H9 (cell line): ENCODE data around the gene DOHH. TPM values are rescaled to one million over a fixed set of nuclear protein-coding genes. Genes with fewer than 3 reads are reported as not detected.

Experiments
- DNase-seq: peaks from one replicate; pipeline ENCODE4 v3.0.0-alpha.2; 2017
- H2AFZ ChIP-seq: one replicate; pipeline ENCODE4 v1.6.1; 2013; ENCODE audit warnings: mild to moderate bottlenecking, low read length, control low read depth, moderate library complexity
- H2AK5ac ChIP-seq: 2 replicates; pipeline ENCODE4 v1.6.1; 2013; ENCODE audit warnings: low read length, control low read depth, mixed read lengths; ENCODE audit not compliant: insufficient read length
- H2BK120ac ChIP-seq: one replicate; pipeline ENCODE4 v1.6.1; 2013; ENCODE audit warnings: low read depth, mild to moderate bottlenecking, low read length, control low read depth, inconsistent platforms; ENCODE audit not compliant: poor library complexity, severe bottlenecking
- H2BK12ac ChIP-seq: 2 replicates; pipeline ENCODE4 v1.6.1; 2013; ENCODE audit warnings: low read length, control low read depth, mixed read lengths, low read depth; ENCODE audit not compliant: insufficient read length
- H2BK15ac ChIP-seq: 2 replicates; pipeline ENCODE4 v1.6.1; 2013; ENCODE audit warnings: low read depth, low read length, control low read depth
- H2BK20ac ChIP-seq: one replicate; pipeline ENCODE4 v1.6.1; 2013; ENCODE audit warnings: low read depth, mild to moderate bottlenecking, low read length, control low read depth, inconsistent platforms; ENCODE audit not compliant: poor library complexity, severe bottlenecking
- H2BK5ac ChIP-seq: 2 replicates; pipeline ENCODE4 v1.6.1; 2013; ENCODE audit warnings: low read length, control low read depth, mixed read lengths; ENCODE audit not compliant: insufficient read length
- H3K14ac ChIP-seq: 2 replicates; pipeline ENCODE4 v1.6.1; 2013; ENCODE audit warnings: low read length, control low read depth; ENCODE audit not compliant: insufficient read depth
- H3K18ac ChIP-seq: 2 replicates; pipeline ENCODE4 v1.6.1; 2013; ENCODE audit warnings: low read depth, mild to moderate bottlenecking, mixed read lengths, low read length, control low read depth; ENCODE audit not compliant: insufficient read length
- H3K23ac ChIP-seq: 2 replicates; pipeline ENCODE4 v1.6.1; 2013; ENCODE audit warnings: low read length, control low read depth, mixed read lengths, low read depth; ENCODE audit not compliant: insufficient read length
- H3K23me2 ChIP-seq: 2 replicates; pipeline ENCODE4 v1.6.1; 2013; ENCODE audit warnings: low read depth, mild to moderate bottlenecking, mixed read lengths, low read length, control low read depth; ENCODE audit not compliant: insufficient read length, poor library complexity, severe bottlenecking
- H3K27ac ChIP-seq: 2 replicates; pipeline ENCODE4 v1.5.1; 2013; ENCODE audit warnings: low read length, control low read depth, mixed read lengths, low read depth; ENCODE audit not compliant: insufficient read length
- H3K27me3 ChIP-seq: 2 replicates; pipeline ENCODE4 v1.6.1; 2013; ENCODE audit warnings: low read length, control low read depth, inconsistent platforms; ENCODE audit not compliant: insufficient read depth
- H3K4ac ChIP-seq: 2 replicates; pipeline ENCODE4 v1.6.1; 2013; ENCODE audit warnings: low read depth, mild to moderate bottlenecking, control low read depth, inconsistent platforms, low read length, moderate library complexity
- H3K4me1 ChIP-seq: 2 replicates; pipeline ENCODE4 v1.6.1; 2013; ENCODE audit warnings: low read length, control low read depth, inconsistent platforms; ENCODE audit not compliant: insufficient read depth
- H3K4me2 ChIP-seq: 2 replicates; pipeline ENCODE4 v1.6.1; 2013; ENCODE audit warnings: low read length, control low read depth, mixed read lengths; ENCODE audit not compliant: insufficient read length, insufficient read depth
- H3K56ac ChIP-seq: 2 replicates; pipeline ENCODE4 v1.6.1; 2013; ENCODE audit warnings: low read depth, mild to moderate bottlenecking, mixed read lengths, low read length, control low read depth; ENCODE audit not compliant: insufficient read length
- H3K79me1 ChIP-seq: 2 replicates; pipeline ENCODE4 v1.6.1; 2013; ENCODE audit warnings: low read depth, mild to moderate bottlenecking, moderate library complexity, low read length, control low read depth, inconsistent platforms; ENCODE audit not compliant: insufficient read depth, poor library complexity, severe bottlenecking
- H3K79me2 ChIP-seq: 2 replicates; pipeline ENCODE4 v1.6.1; 2013; ENCODE audit warnings: low read length, control low read depth, inconsistent platforms; ENCODE audit not compliant: insufficient read depth
- H3K9ac ChIP-seq: 2 replicates; pipeline ENCODE4 v1.6.1; 2013; ENCODE audit warnings: low read length, control low read depth, mixed read lengths; ENCODE audit not compliant: insufficient read length; ENCODE audit errors: extremely low read depth
- H3K9me3 ChIP-seq: one replicate; pipeline ENCODE4 v1.6.1; 2013; ENCODE audit warnings: low read depth, low read length, inconsistent platforms; ENCODE audit not compliant: control insufficient read depth
- H3T11ph ChIP-seq: one replicate; pipeline ENCODE4 v1.6.1; 2013; ENCODE audit warnings: mild to moderate bottlenecking, low read length, control low read depth, inconsistent platforms
- H4K20me1 ChIP-seq: one replicate; pipeline ENCODE4 v1.6.1; 2013; ENCODE audit not compliant: control insufficient read depth, insufficient read length, insufficient read depth
- H4K5ac ChIP-seq: 2 replicates; pipeline ENCODE4 v1.6.1; 2013; ENCODE audit warnings: low read depth, mild to moderate bottlenecking, mixed read lengths, low read length, control low read depth; ENCODE audit not compliant: insufficient read length
- H4K8ac ChIP-seq: replicated peaks from 2 replicates; pipeline ENCODE4 v1.6.1; 2013; ENCODE audit warnings: low read length, control low read depth, mixed read lengths, low read depth; ENCODE audit not compliant: insufficient read length
- H4K91ac ChIP-seq: 2 replicates; pipeline ENCODE4 v1.6.1; 2013; ENCODE audit warnings: low read depth, mild to moderate bottlenecking, moderate library complexity, mixed read lengths, low read length, control low read depth; ENCODE audit not compliant: insufficient read length
- H3K27ac Mint-ChIP-seq, 3 experiments: 2 replicates in 2 of 3; 3 replicates in 1 of 3; pipeline ENCODE4 v1.8.0; 2020 to 2021; ENCODE audit warnings: mixed read lengths in 3 of 3, mild to moderate bottlenecking in 1 of 3, moderate library complexity in 1 of 3
- H3K27me3 Mint-ChIP-seq: 2 replicates; pipeline ENCODE4 v1.8.0; 2021; ENCODE audit warnings: low read depth, mild to moderate bottlenecking, moderate library complexity, mixed read lengths
- H3K36me3 Mint-ChIP-seq, 3 experiments: 2 replicates in 2 of 3; 3 replicates in 1 of 3; pipeline ENCODE4 v1.8.0; 2020 to 2021; ENCODE audit warnings: low read depth in 3 of 3, mixed read lengths in 3 of 3; ENCODE audit not compliant: insufficient read depth in 1 of 3
- H3K4me1 Mint-ChIP-seq, 2 experiments: 2 replicates each; pipeline ENCODE4 v1.8.0; 2020; ENCODE audit warnings: mixed read lengths in 2 of 2
- H3K4me3 Mint-ChIP-seq, 2 experiments: 2 replicates in 1 of 2; 3 replicates in 1 of 2; pipeline ENCODE4 v1.8.0; 2020 to 2021; ENCODE audit warnings: mild to moderate bottlenecking in 2 of 2, mixed read lengths in 2 of 2, moderate library complexity in 1 of 2
- H3K9me3 Mint-ChIP-seq, 2 experiments: 2 replicates in 1 of 2; 3 replicates in 1 of 2; pipeline ENCODE4 v1.8.0; 2020; ENCODE audit warnings: mild to moderate bottlenecking in 2 of 2, mixed read lengths in 2 of 2, moderate library complexity in 1 of 2
- CTCF ChIP-seq: fragments of 200-600 bp; sonication (generic); conservative IDR thresholded peaks from 3 replicates; pipeline ENCODE4 v1.8.0; 2021; ENCODE audit warnings: antibody characterized with exemption, mild to moderate bottlenecking
- WGBS: extraction: QIAGEN DNeasy Blood & Tissue Kit; methylation state at CpG from one replicate; pipeline ENCODE4 v1.1.7; 2013; ENCODE audit warnings: missing lambda C conversion rate, low lambda C conversion rate, mixed read lengths; ENCODE audit not compliant: insufficient read length; ENCODE audit errors: extremely low coverage; 5-methylcytosine and 5-hydroxymethylcytosine counted together
- total RNA-seq: library from RNA; stranded (reverse); gene quantifications from 2 replicates; pipeline ENCODE4 v1.2.1, GENCODE V29; 2021

DOHH gene
- total RNA-seq, 1 experiment from 2014 or later, result 16.5 TPM

- DNase-seq, result no peak
- no peak overlapping the region for H4K5ac ChIP-seq
- H3K79me2 ChIP-seq, result no peaks in the 10 kb centered on the region
- H3K27me3 ChIP-seq, result no peaks in the 10 kb centered on the region
- H3K9me3 ChIP-seq, result no peaks in the 10 kb centered on the region
- H3K79me1 ChIP-seq, result no peaks in the 10 kb centered on the region
- Mint-ChIP-seq H3K36me3 (no peaks in the 10 kb centered on the region), H3K4me3 (no peak overlapping the region), H3K4me1 (no peaks in the 10 kb centered on the region), H3K9me3 (no peaks in the 10 kb centered on the region), H3K27me3 (no peaks in the 10 kb centered on the region; the same call in 1 of the 2 replicates), H3K27ac (no peak overlapping the region; a peak in 1 of 7 replicates)
- H2BK20ac ChIP-seq, result no peak overlapping the region
- no peak overlapping the region for H3T11ph ChIP-seq
- H3K9ac ChIP-seq, result no peak overlapping the region
- no peak overlapping the region for H3K4ac ChIP-seq
- no CpG with 5 or more reads among the region's 10 CpGs for WGBS
- no peak overlapping the region for H3K14ac ChIP-seq
- H3K23me2 ChIP-seq, result no peaks in the 10 kb centered on the region
- no peak overlapping the region for H2BK5ac ChIP-seq
- no peak for TF ChIP-seq CTCF
- H3K23ac ChIP-seq, result no peak overlapping the region
- H4K8ac ChIP-seq, result no peak overlapping the region
- H4K20me1 ChIP-seq, result peaks cover 2% of the 10 kb centered on the region
- H2AK5ac ChIP-seq, result no peak overlapping the region
- H2BK12ac ChIP-seq, result no peak overlapping the region
- no peaks in the 10 kb centered on the region for H3K4me1 ChIP-seq
- H2BK120ac ChIP-seq, result no peak overlapping the region
- H3K27ac ChIP-seq, result no peak overlapping the region
- H4K91ac ChIP-seq, result no peak overlapping the region
- H3K18ac ChIP-seq, result no peak overlapping the region
- no peak overlapping the region for H3K56ac ChIP-seq
- no peak overlapping the region for H2BK15ac ChIP-seq
- no peak overlapping the region for H3K4me2 ChIP-seq
- no peak overlapping the region for H2AFZ ChIP-seq
Observed at GRCh38 chr19:3451451-3451866, 49.0 kb downstream of the DOHH start.
